Stimulated activated CD4-positive, alpha-beta T cell treated with anti-CD3 and anti-CD28 coated beads, Interleukin-15, amount 100 ng/mL, for 24 hours (primary cell): ENCODE results near the gene RLBP1.
"Not testable (repeated sequence)": the region's sequence is repeated elsewhere in the genome, so short reads cannot be mapped to it uniquely, and the experiment has no call there.

Experiments used
- DNase-seq: peaks from one replicate; pipeline ENCODE4 v3.0.0-alpha.2; 2020

RLBP1 gene

GRCh38 chr15:89221543-89221942, at the start of gene RLBP1:
RLBP1 (minus strand) TSS chr15:89221579; CDS start chr15:89218975, 2,604 bp downstream.
- no peak for DNase-seq

GRCh38 chr15:89250142-89250541, 28.8 kb upstream of the RLBP1 start:
- not testable (repeated sequence) for DNase-seq

GRCh38 chr15:89248584-89248983, 27.2 kb upstream of the RLBP1 start:
- DNase-seq = no peak

GRCh38 chr15:89247446-89247845, 26.1 kb upstream of the RLBP1 start:
- no peak for DNase-seq

- no peak for DNase-seq
Measured at GRCh38 chr15:89244574-89244903, 23.2 kb upstream of the RLBP1 start.

GRCh38 chr15:89243691-89244573, 22.6 kb upstream of the RLBP1 start, which contains the start of gene FANCI:
FANCI (plus strand) TSS chr15:89243979; CDS start chr15:89247648, 3,669 bp downstream.
- DNase-seq = peak; percentile 99

- DNase-seq = no peak
Measured at GRCh38 chr15:89243046-89243690, 21.8 kb upstream of the RLBP1 start.

- not testable (repeated sequence) for DNase-seq
Measured at GRCh38 chr15:89239883-89240810, 18.8 kb upstream of the RLBP1 start.

- no peak for DNase-seq
Measured at GRCh38 chr15:89231832-89232231, 10.5 kb upstream of the RLBP1 start.

GRCh38 chr15:89230277-89230676, 8.9 kb upstream of the RLBP1 start:
- DNase-seq = no peak

GRCh38 chr15:89227425-89227824, 6.0 kb upstream of the RLBP1 start:
- DNase-seq = no peak

GRCh38 chr15:89226359-89227221, 5.2 kb upstream of the RLBP1 start:
- DNase-seq = no peak

GRCh38 chr15:89225588-89225987, 4.2 kb upstream of the RLBP1 start:
- no peak for DNase-seq

- no peak for DNase-seq
Measured at GRCh38 chr15:89218531-89218930, 2.8 kb downstream of the RLBP1 start.

- no peak for DNase-seq
Measured at GRCh38 chr15:89217686-89218376, 3.5 kb downstream of the RLBP1 start.

- no peak for DNase-seq
Measured at GRCh38 chr15:89217031-89217430, 4.3 kb downstream of the RLBP1 start.

- no peak for DNase-seq
Measured at GRCh38 chr15:89215627-89216026, 5.8 kb downstream of the RLBP1 start.

- DNase-seq = no peak
Measured at GRCh38 chr15:89211678-89212170, 9.7 kb downstream of the RLBP1 start.

GRCh38 chr15:89209057-89209456, 12.3 kb downstream of the RLBP1 start:
- no peak for DNase-seq

GRCh38 chr15:89208256-89208655, 13.1 kb downstream of the RLBP1 start:
- DNase-seq = no peak

- peak; percentile 84 for DNase-seq
Measured at GRCh38 chr15:89206908-89207331, 14.5 kb downstream of the RLBP1 start.
